BJ (cell line): ENCODE measurements around the gene MYCL. TPM values are rescaled to one million over a fixed set of nuclear protein-coding genes. Genes with fewer than 3 reads are reported as not detected.
A peak's percentile ranks its signal among the peaks of the same experiment; 100 is the strongest.

Experiments
- CTCF ChIA-PET: fragments of 350-600 bp; formaldehyde crosslinking; extraction: SDS; loops from one replicate; lab custom pipeline; 2021; ENCODE audit warnings: antibody characterized with exemption, inconsistent platforms; lab: Yijun Ruan, JAX
- POLR2A ChIA-PET: fragments of 300-600 bp; sonication (Branson Sonifier 250); formaldehyde crosslinking; extraction: SDS; loops from one replicate; lab custom pipeline; 2021; ENCODE audit warnings: antibody characterized with exemption; lab: Charles Lee
- DNase-seq: peaks from one replicate; pipeline ENCODE4 v3.0.0-alpha.2; 2011; ENCODE audit warnings: low read depth
- H3K27me3 ChIP-seq: 2 replicates; pipeline ENCODE4 v1.6.0; 2011; ENCODE audit warnings: low read length; ENCODE audit not compliant: control insufficient read depth, insufficient read depth
- H3K36me3 ChIP-seq: 2 replicates; pipeline ENCODE4 v1.5.1; 2011; ENCODE audit warnings: low read length; ENCODE audit not compliant: control insufficient read depth, insufficient read depth
- H3K4me3 ChIP-seq: 2 replicates; pipeline ENCODE4 v1.5.1; 2011; ENCODE audit warnings: low read depth, mild to moderate bottlenecking, control low read depth, low read length
- polyA plus RNA-seq: library from polyadenylated mRNA; depleted of rRNA; stranded (reverse); fragments of >200 nt; gene quantifications from 2 replicates; pipeline ENCODE4 v1.2.3, GENCODE V29; 2011
- TF ChIP-seq, protein P1 (sequence below): IDR thresholded peaks from 2 replicates; pipeline ENCODE4 v1.5.1; 2011; ENCODE audit warnings: low read depth, mild to moderate bottlenecking, control low read depth, inconsistent platforms, low read length, moderate library complexity; ENCODE audit not compliant: insufficient read depth

Gene MYCL
- polyA plus RNA-seq, 1 experiment: 0.22 TPM

DNA sequence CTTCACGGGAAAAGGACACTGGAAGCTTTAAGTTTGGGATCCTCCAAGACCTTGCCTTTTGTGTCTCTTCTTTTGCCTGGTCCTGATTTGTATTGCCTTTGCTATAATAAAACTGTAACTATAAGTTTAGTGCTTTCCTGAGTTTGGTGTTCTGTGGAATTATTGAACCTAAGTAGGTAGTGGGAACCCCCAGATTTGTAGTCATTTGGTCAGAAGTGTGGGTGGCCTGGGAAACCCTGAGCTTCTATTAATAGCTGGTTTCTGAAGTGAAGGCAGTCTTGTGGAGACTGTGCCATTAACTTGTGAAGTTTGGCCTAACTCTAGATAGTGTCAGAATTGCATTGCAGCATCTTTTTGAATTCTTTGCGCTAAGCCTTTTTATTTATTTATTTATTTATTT is 6.8 kb upstream of the MYCL start:
- Histone ChIP-seq H3K36me3 (no peaks in the 10 kb centered on the region), H3K27me3 (peaks cover 2% of the 10 kb centered on the region; the same call in 1 of the 2 replicates), H3K4me3 (no peak overlapping the region)
- TF ChIP-seq, protein P1, sequence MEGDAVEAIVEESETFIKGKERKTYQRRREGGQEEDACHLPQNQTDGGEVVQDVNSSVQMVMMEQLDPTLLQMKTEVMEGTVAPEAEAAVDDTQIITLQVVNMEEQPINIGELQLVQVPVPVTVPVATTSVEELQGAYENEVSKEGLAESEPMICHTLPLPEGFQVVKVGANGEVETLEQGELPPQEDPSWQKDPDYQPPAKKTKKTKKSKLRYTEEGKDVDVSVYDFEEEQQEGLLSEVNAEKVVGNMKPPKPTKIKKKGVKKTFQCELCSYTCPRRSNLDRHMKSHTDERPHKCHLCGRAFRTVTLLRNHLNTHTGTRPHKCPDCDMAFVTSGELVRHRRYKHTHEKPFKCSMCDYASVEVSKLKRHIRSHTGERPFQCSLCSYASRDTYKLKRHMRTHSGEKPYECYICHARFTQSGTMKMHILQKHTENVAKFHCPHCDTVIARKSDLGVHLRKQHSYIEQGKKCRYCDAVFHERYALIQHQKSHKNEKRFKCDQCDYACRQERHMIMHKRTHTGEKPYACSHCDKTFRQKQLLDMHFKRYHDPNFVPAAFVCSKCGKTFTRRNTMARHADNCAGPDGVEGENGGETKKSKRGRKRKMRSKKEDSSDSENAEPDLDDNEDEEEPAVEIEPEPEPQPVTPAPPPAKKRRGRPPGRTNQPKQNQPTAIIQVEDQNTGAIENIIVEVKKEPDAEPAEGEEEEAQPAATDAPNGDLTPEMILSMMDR: no peak
- ChIA-PET POLR2A (no interaction called here), CTCF (interaction anchor here (1.1 to 3.1 kb wide), 3 partner anchors 10 to 66 kb away, joined by 3 to 19 read pairs (median 6); partner anchors contain the start of gene TRIT1)
- DNase-seq: no peak

DNA sequence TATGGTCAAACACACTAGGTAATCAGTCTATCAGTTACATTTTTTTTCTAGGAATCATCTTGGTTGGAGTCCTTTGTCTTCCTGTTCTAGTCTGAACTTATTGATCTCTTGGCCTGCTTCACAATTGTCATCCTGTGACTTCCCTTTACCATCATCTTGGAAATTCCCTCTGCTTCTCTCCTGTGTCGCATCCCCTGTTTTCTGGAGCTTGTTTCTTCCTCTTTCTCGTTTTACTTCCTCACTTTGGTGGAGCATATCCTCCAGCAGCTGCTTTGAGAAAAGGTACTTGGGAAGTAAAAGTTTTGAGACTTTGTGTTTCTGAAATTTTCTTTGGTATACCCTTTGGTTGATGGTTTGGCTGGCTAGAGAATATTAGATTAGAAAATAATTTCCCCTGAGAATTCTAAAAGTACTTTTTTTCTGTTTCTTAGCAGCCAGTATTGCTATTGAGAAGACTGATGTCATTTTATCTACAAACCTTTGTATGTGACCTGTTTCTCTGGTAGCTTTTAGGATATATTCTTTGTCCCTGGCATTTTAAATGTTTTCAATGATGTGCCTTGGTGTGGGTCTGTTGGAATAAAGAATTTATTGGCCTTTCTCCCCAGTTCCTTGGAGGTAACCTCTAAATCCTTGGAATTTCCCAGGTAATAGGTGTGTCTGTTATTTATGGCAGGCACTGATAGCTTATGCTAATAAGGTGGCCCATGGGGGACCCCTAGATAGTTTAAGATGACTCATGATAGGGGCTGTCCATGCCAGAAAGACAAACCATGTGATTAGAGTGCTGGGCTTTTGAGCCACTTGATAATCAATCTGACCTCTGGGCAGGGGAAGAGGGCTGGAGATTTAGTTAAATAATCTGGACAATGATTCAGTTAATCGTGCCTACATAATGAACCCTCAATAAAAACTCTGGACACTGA is 6.1 kb upstream of the MYCL start:
- DNase-seq: no peak
- Histone ChIP-seq H3K27me3 (peaks cover 4% of the 10 kb centered on the region), H3K36me3 (no peaks in the 10 kb centered on the region), H3K4me3 (no peak overlapping the region)
- POLR2A ChIA-PET: interaction anchor here (0.5 kb wide), 1 partner anchor 96 kb away, joined by 14 read pairs; no protein-coding TSS in a partner anchor
- TF ChIP-seq, protein P1: no peak
- CTCF ChIA-PET: interaction anchor here (1.0 to 3.1 kb wide), 4 partner anchors 11 to 67 kb away, joined by 3 to 19 read pairs (median 6); partner anchors contain the start of gene TRIT1

DNA sequence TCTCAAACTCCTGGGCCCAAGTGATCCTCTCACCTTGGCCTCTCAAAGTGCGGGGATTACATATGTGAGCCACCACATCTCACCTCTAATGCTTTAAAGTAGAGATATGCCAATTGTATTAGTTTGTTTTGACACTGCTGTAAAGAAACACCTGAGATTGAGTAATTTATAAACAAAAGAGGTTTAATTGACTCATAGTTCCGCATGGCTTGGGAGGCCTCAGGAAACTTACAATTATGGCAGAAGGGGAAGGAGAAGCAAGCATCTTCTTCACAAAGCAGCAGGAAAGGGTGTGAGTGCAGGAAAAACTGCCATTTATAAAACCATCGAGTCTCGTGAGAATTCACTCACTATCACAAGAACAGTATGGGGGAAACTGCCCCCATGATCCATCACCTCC is 3.5 kb upstream of the MYCL start:
- TF ChIP-seq, protein P1: no peak
- CTCF ChIA-PET: interaction anchor here (1.0 to 1.2 kb wide), 2 partner anchors 89 to 106 kb away, joined by 3 read pairs; no protein-coding TSS in a partner anchor

DNA sequence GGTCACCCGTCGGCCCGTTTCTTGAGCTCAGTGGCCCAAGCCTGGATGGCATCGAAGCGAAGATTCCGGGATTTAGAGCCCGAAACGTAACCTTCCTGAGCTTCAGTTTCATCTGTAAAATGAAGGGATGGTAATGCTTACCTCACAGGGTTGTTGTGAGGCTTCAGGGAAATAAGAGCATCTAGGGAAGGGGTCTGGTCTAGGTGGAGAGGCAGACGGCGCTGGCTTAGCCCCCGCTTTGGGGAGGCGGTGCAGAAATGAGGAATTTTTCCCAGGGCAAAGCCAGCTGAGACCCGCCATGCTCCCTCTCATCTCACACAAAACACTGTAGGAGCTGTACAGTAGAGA is 717 bp upstream of the MYCL start:
- H3K27me3 ChIP-seq: peaks cover 14% of the 10 kb centered on the region
- TF ChIP-seq, protein P1: no peak
- ChIA-PET POLR2A (interaction anchor here (0.6 kb wide), 1 partner anchor 75 kb away, joined by 6 read pairs; no protein-coding TSS in a partner anchor), CTCF (interaction anchor here (0.6 to 8.9 kb wide), 30 partner anchors 9 to 127 kb away, joined by 3 to 112 read pairs (median 5); no protein-coding TSS in a partner anchor)
- DNase-seq: no peak
- H3K36me3 ChIP-seq: no peaks in the 10 kb centered on the region
- H3K4me3 ChIP-seq: peak overlapping the region; percentile 55

More for the DNA sequence above, 3.5 kb upstream of the MYCL start:
- Histone ChIP-seq H3K4me3 (no peak overlapping the region), H3K27me3 (peaks cover 7% of the 10 kb centered on the region), H3K36me3 (no peaks in the 10 kb centered on the region)
- no peak for DNase-seq
- POLR2A ChIA-PET: no interaction called here

DNA sequence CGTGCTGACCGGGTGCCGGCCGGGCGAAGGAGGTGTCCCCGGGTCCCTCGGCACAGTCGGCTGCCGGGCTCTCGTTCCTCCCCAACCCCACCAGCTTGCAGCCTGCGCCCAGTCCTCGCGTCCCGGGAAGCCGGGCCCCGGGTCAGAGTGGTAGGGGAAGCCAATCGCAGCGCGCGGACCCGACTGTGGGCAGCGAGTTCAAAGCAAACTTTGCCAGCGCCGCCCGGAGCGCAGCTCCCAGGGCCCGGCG is 328 bp downstream of the MYCL start:
- ChIA-PET POLR2A (no interaction called here), CTCF (interaction anchor here (0.7 to 8.9 kb wide), 19 partner anchors 8 to 130 kb away, joined by 3 to 112 read pairs (median 6); no protein-coding TSS in a partner anchor)
- no peak for DNase-seq
- Histone ChIP-seq H3K27me3 (peaks cover 14% of the 10 kb centered on the region), H3K36me3 (no peaks in the 10 kb centered on the region), H3K4me3 (peak overlapping the region; percentile 55)
- TF ChIP-seq, protein P1: no peak
